ENCODE measurements around the gene NCAPH2. TPM values are rescaled to one million over a fixed set of nuclear protein-coding genes. Genes with fewer than 3 reads are reported as not detected.

The NCAPH2 gene
- total RNA-seq, 1 experiment from 2014 or later: 86.5 TPM

- DNase-seq: peak; percentile 46
- no peaks in the 10 kb centered on the region for H3K36me3 ChIP-seq (replicated peaks; ENCODE audit: control insufficient read depth, insufficient read depth, low read length)
- no peak overlapping the region for H3K4me3 ChIP-seq (ENCODE audit: insufficient read depth, low read depth, low read length)
- H3K27me3 ChIP-seq (ENCODE audit: control insufficient read depth, insufficient read depth, low read length): peaks cover 9% of the 10 kb centered on the region
Measured at GRCh38 chr22:50547263-50547985, 39.4 kb downstream of the NCAPH2 start.

GRCh38 chr22:50548040-50548920 lies 40.3 kb downstream of the NCAPH2 start:
- Histone ChIP-seq H3K27me3 (ENCODE audit: control insufficient read depth, insufficient read depth, low read length) (peaks cover 9% of the 10 kb centered on the region), H3K36me3 (replicated peaks; ENCODE audit: control insufficient read depth, insufficient read depth, low read length) (no peaks in the 10 kb centered on the region), H3K4me3 (ENCODE audit: insufficient read depth, low read depth, low read length) (no peak overlapping the region)
- DNase-seq: peak; percentile 80

GRCh38 chr22:50548921-50549790 lies 41.1 kb downstream of the NCAPH2 start:
- DNase-seq: peak; percentile 72
- H3K27me3 ChIP-seq (ENCODE audit: control insufficient read depth, insufficient read depth, low read length): peaks cover 8% of the 10 kb centered on the region

GRCh38 chr22:50550395-50550794 lies 42.4 kb downstream of the NCAPH2 start:
- peak; percentile 56 for DNase-seq
- no peaks in the 10 kb centered on the region; the same call in 1 of the 2 replicates for H3K27me3 ChIP-seq (ENCODE audit: control insufficient read depth, insufficient read depth, low read length)
- no peaks in the 10 kb centered on the region for H3K36me3 ChIP-seq (replicated peaks; ENCODE audit: control insufficient read depth, insufficient read depth, low read length)

More at GRCh38 chr22:50548921-50549790, 41.1 kb downstream of the NCAPH2 start:
- Histone ChIP-seq H3K36me3 (replicated peaks; ENCODE audit: control insufficient read depth, insufficient read depth, low read length) (no peaks in the 10 kb centered on the region), H3K4me3 (ENCODE audit: insufficient read depth, low read depth, low read length) (no peak overlapping the region)

GRCh38 chr22:50551160-50551752 lies 43.2 kb downstream of the NCAPH2 start:
- H3K27me3 ChIP-seq (ENCODE audit: control insufficient read depth, insufficient read depth, low read length): no peaks in the 10 kb centered on the region; the same call in 1 of the 2 replicates
- no peak overlapping the region for H3K4me3 ChIP-seq (ENCODE audit: insufficient read depth, low read depth, low read length)
- no peaks in the 10 kb centered on the region for H3K36me3 ChIP-seq (replicated peaks; ENCODE audit: control insufficient read depth, insufficient read depth, low read length)
- DNase-seq: no peak

More at GRCh38 chr22:50550395-50550794, 42.4 kb downstream of the NCAPH2 start:
- no peak overlapping the region for H3K4me3 ChIP-seq (ENCODE audit: insufficient read depth, low read depth, low read length)

- Histone ChIP-seq H3K27me3 (ENCODE audit: control insufficient read depth, insufficient read depth, low read length) (no peaks in the 10 kb centered on the region; the same call in none of the 2 replicates), H3K36me3 (replicated peaks; ENCODE audit: control insufficient read depth, insufficient read depth, low read length) (no peaks in the 10 kb centered on the region), H3K4me3 (ENCODE audit: insufficient read depth, low read depth, low read length) (no peak overlapping the region)
- no peak for DNase-seq
Measured at GRCh38 chr22:50553310-50553709, 45.3 kb downstream of the NCAPH2 start.

- Histone ChIP-seq H3K4me3 (ENCODE audit: insufficient read depth, low read depth, low read length) (no peak overlapping the region), H3K36me3 (replicated peaks; ENCODE audit: control insufficient read depth, insufficient read depth, low read length) (no peaks in the 10 kb centered on the region), H3K27me3 (ENCODE audit: control insufficient read depth, insufficient read depth, low read length) (peaks cover 2% of the 10 kb centered on the region)
- DNase-seq: no peak
Measured at GRCh38 chr22:50556703-50557102, 48.7 kb downstream of the NCAPH2 start.

GRCh38 chr22:50560034-50560433 lies 52.0 kb downstream of the NCAPH2 start:
- peaks cover 19% of the 10 kb centered on the region for H3K27me3 ChIP-seq (ENCODE audit: control insufficient read depth, insufficient read depth, low read length)
- DNase-seq: no peak
- H3K36me3 ChIP-seq (replicated peaks; ENCODE audit: control insufficient read depth, insufficient read depth, low read length): no peaks in the 10 kb centered on the region
- H3K4me3 ChIP-seq (ENCODE audit: insufficient read depth, low read depth, low read length): no peak overlapping the region

- Histone ChIP-seq H3K4me3 (ENCODE audit: insufficient read depth, low read depth, low read length) (no peak overlapping the region), H3K27me3 (ENCODE audit: control insufficient read depth, insufficient read depth, low read length) (peaks cover 20% of the 10 kb centered on the region), H3K36me3 (replicated peaks; ENCODE audit: control insufficient read depth, insufficient read depth, low read length) (no peaks in the 10 kb centered on the region)
- peak; percentile 50 for DNase-seq
Measured at GRCh38 chr22:50561401-50562358, 53.7 kb downstream of the NCAPH2 start.

- H3K27me3 ChIP-seq (ENCODE audit: control insufficient read depth, insufficient read depth, low read length): peaks cover 20% of the 10 kb centered on the region
- peak; percentile 99 for DNase-seq
- no peaks in the 10 kb centered on the region for H3K36me3 ChIP-seq (replicated peaks; ENCODE audit: control insufficient read depth, insufficient read depth, low read length)
- H3K4me3 ChIP-seq (ENCODE audit: insufficient read depth, low read depth, low read length): peak within 1 kb of the TSS; percentile 58
Measured at GRCh38 chr22:50562523-50563412, 54.7 kb downstream of the NCAPH2 start, which contains the start of gene SYCE3. Gene SYCE3, minus strand, starts transcription at chr22:50562919. Its CDS starts 6,514 bp downstream, at chr22:50556405.

- Histone ChIP-seq H3K27me3 (ENCODE audit: control insufficient read depth, insufficient read depth, low read length) (peaks cover 20% of the 10 kb centered on the region), H3K36me3 (replicated peaks; ENCODE audit: control insufficient read depth, insufficient read depth, low read length) (no peaks in the 10 kb centered on the region), H3K4me3 (ENCODE audit: insufficient read depth, low read depth, low read length) (peak overlapping the region; percentile 58)
- peak; percentile 70 for DNase-seq
Measured at GRCh38 chr22:50563413-50564160, 55.6 kb downstream of the NCAPH2 start.

GRCh38 chr22:50564289-50564688 lies 56.3 kb downstream of the NCAPH2 start:
- Histone ChIP-seq H3K27me3 (ENCODE audit: control insufficient read depth, insufficient read depth, low read length) (peaks cover 20% of the 10 kb centered on the region), H3K36me3 (replicated peaks; ENCODE audit: control insufficient read depth, insufficient read depth, low read length) (no peaks in the 10 kb centered on the region; the same call in 1 of the 2 replicates), H3K4me3 (ENCODE audit: insufficient read depth, low read depth, low read length) (no peak overlapping the region)
- DNase-seq: no peak
